Thymus (tissue), 11 donors: ENCODE results near the gene SLC9A8. TPM values are rescaled to one million over a fixed set of nuclear protein-coding genes. Genes with fewer than 3 reads are reported as not detected.

Experiments used
- DNase-seq, 9 donors: peaks; one replicate each; pipeline ENCODE4 v3.0.0-alpha.2; 2013; ENCODE audit warnings: low spot score in 9 of 9, low read depth in 6 of 9, missing footprints in 1 of 9
- H3K27ac ChIP-seq, 2 donors: one replicate each; pipeline ENCODE4 v1.5.1; 2013; ENCODE audit warnings: control low read depth in 1 of 2, low read depth in 1 of 2, low read length in 1 of 2, mild to moderate bottlenecking in 1 of 2, moderate library complexity in 1 of 2
- H3K27me3 ChIP-seq, 2 donors: one replicate each; pipeline ENCODE4 v1.5.1; 2013; ENCODE audit warnings: low read length in 1 of 2; ENCODE audit not compliant: control insufficient read depth in 2 of 2, insufficient read depth in 1 of 2
- H3K36me3 ChIP-seq, 2 donors: one replicate each; pipeline ENCODE4 v1.5.1; 2013; ENCODE audit warnings: low read length in 1 of 2, mild to moderate bottlenecking in 1 of 2, moderate library complexity in 1 of 2; ENCODE audit not compliant: control insufficient read depth in 2 of 2, insufficient read depth in 2 of 2
- H3K4me1 ChIP-seq, 2 donors: one replicate each; pipeline ENCODE4 v1.5.1; 2013; ENCODE audit warnings: low read length in 2 of 2; ENCODE audit not compliant: control insufficient read depth in 2 of 2, insufficient read depth in 2 of 2
- H3K4me3 ChIP-seq, 2 donors: one replicate each; pipeline ENCODE4 v1.5.1; 2013; ENCODE audit warnings: low read length in 2 of 2, control low read depth in 1 of 2, mild to moderate bottlenecking in 1 of 2
- H3K9me3 ChIP-seq, 2 donors: one replicate each; pipeline ENCODE4 v1.5.1; 2013; ENCODE audit warnings: low read length in 1 of 2, mild to moderate bottlenecking in 1 of 2; ENCODE audit not compliant: control insufficient read depth in 2 of 2, insufficient read depth in 1 of 2
- WGBS: extraction: QIAGEN DNeasy Blood & Tissue Kit; methylation state at CpG from one replicate; pipeline ENCODE4 v1.1.7; 2013; 5-methylcytosine and 5-hydroxymethylcytosine counted together
- polyA plus RNA-seq: library from polyadenylated mRNA; stranded (reverse); fragments of 200-250 nt; gene quantifications from one replicate; pipeline ENCODE4 v1.2.3, GENCODE V29; 2013
- total RNA-seq: library from RNA; stranded (reverse); fragments of 120-200 nt; gene quantifications from one replicate; pipeline ENCODE4 v1.2.4, GENCODE V29; 2013
- donor health status: healthy.

SLC9A8 gene
- total and polyA plus RNA-seq, 2 donors = 3.9 to 14.1 TPM

GRCh38 chr20:49833483-49833882 is 20.9 kb downstream of the SLC9A8 start:
- H3K9me3 ChIP-seq = no peaks in the 10 kb centered on the region
- no peaks in the 10 kb centered on the region for H3K4me1 ChIP-seq
- H3K27ac ChIP-seq = no peak overlapping the region
- DNase-seq = no peak
- peaks cover 8 to 32% of the 10 kb centered on the region in 2 donors for H3K36me3 ChIP-seq
- WGBS = 97% methylated on average over 4 of the region's 4 CpGs
- no peaks in the 10 kb centered on the region for H3K27me3 ChIP-seq
- H3K4me3 ChIP-seq = no peak overlapping the region

GRCh38 chr20:49835031-49835430 is 22.4 kb downstream of the SLC9A8 start:
- H3K27me3 ChIP-seq = no peaks in the 10 kb centered on the region
- H3K27ac ChIP-seq = no peak overlapping the region
- whole genome bisulfite sequencing = 95% methylated on average over 4 of the region's 4 CpGs
- H3K4me3 ChIP-seq = no peak overlapping the region
- no peaks in the 10 kb centered on the region for H3K9me3 ChIP-seq
- H3K36me3 ChIP-seq = peaks cover 2 to 22% of the 10 kb centered on the region in 2 donors
- no peaks in the 10 kb centered on the region for H3K4me1 ChIP-seq
- no peak for DNase-seq

- H3K9me3 ChIP-seq = no peaks in the 10 kb centered on the region
- H3K4me3 ChIP-seq = no peak overlapping the region
- no peaks in the 10 kb centered on the region for H3K27me3 ChIP-seq
- no peaks in the 10 kb centered on the region for H3K4me1 ChIP-seq
- 96% methylated on average over 8 of the region's 8 CpGs for WGBS
- no peak overlapping the region for H3K27ac ChIP-seq
- DNase-seq = no peak
- H3K36me3 ChIP-seq = peaks cover 7 to 17% of the 10 kb centered on the region in 2 donors
Measured at GRCh38 chr20:49838546-49838945, 25.9 kb downstream of the SLC9A8 start.

- peaks cover 9 to 24% of the 10 kb centered on the region in 2 donors for H3K36me3 ChIP-seq
- 63% methylated on average over 3 of the region's 3 CpGs for WGBS
- H3K4me3 ChIP-seq = no peak overlapping the region
- H3K9me3 ChIP-seq = no peaks in the 10 kb centered on the region
- no peak overlapping the region for H3K27ac ChIP-seq
- no peaks in the 10 kb centered on the region for H3K27me3 ChIP-seq
- H3K4me1 ChIP-seq = no peaks in the 10 kb centered on the region
- DNase-seq = no peak
Measured at GRCh38 chr20:49843139-49843538, 30.5 kb downstream of the SLC9A8 start.

GRCh38 chr20:49843770-49844380 is 31.2 kb downstream of the SLC9A8 start:
- H3K27ac ChIP-seq = no peak overlapping the region

GRCh38 chr20:49845060-49845459 is 32.4 kb downstream of the SLC9A8 start:
- no peak overlapping the region for H3K4me3 ChIP-seq
- no peaks in the 10 kb centered on the region for H3K4me1 ChIP-seq
- H3K9me3 ChIP-seq = no peaks in the 10 kb centered on the region
- 100% methylated on average over 1 of the region's 1 CpG for WGBS
- H3K36me3 ChIP-seq = peaks cover 26 to 37% of the 10 kb centered on the region in 2 donors
- no peak overlapping the region for H3K27ac ChIP-seq
- H3K27me3 ChIP-seq = no peaks in the 10 kb centered on the region
- no peak for DNase-seq

More at GRCh38 chr20:49843770-49844380, 31.2 kb downstream of the SLC9A8 start:
- 97% methylated on average over 4 of the region's 4 CpGs for WGBS
- Histone ChIP-seq H3K4me1 (no peaks in the 10 kb centered on the region), H3K9me3 (no peaks in the 10 kb centered on the region), H3K36me3 (peaks cover 15 to 27% of the 10 kb centered on the region in 2 donors), H3K27me3 (no peaks in the 10 kb centered on the region), H3K4me3 (no peak overlapping the region)
- no peak for DNase-seq

- peak; percentile 27 to 87 (median 54) for DNase-seq
- peaks cover 0 to 5% of the 10 kb centered on the region in 2 donors for H3K4me1 ChIP-seq
- H3K27ac ChIP-seq = no peak overlapping the region
- H3K9me3 ChIP-seq = no peaks in the 10 kb centered on the region
- no peak overlapping the region for H3K4me3 ChIP-seq
- H3K36me3 ChIP-seq = peaks cover 35 to 43% of the 10 kb centered on the region in 2 donors
- H3K27me3 ChIP-seq = no peaks in the 10 kb centered on the region
- 86% methylated on average over 6 of the region's 6 CpGs for WGBS
Measured at GRCh38 chr20:49846206-49846807, 33.7 kb downstream of the SLC9A8 start.

GRCh38 chr20:49850463-49851230 is 38.0 kb downstream of the SLC9A8 start:
- peaks cover 0 to 15% of the 10 kb centered on the region in 2 donors for H3K4me1 ChIP-seq
- no peak overlapping the region for H3K4me3 ChIP-seq
- no peaks in the 10 kb centered on the region for H3K9me3 ChIP-seq
- peak overlapping the region in 1 of 2 donors; percentile 47 for H3K27ac ChIP-seq
- H3K27me3 ChIP-seq = no peaks in the 10 kb centered on the region
- 93% methylated on average over 8 of the region's 8 CpGs for WGBS
- peaks cover 37 to 49% of the 10 kb centered on the region in 2 donors for H3K36me3 ChIP-seq
- no peak for DNase-seq

GRCh38 chr20:49851231-49851705 is 38.6 kb downstream of the SLC9A8 start:
- H3K4me3 ChIP-seq = no peak overlapping the region
- peaks cover 37 to 55% of the 10 kb centered on the region in 2 donors for H3K36me3 ChIP-seq
- WGBS = 93% methylated on average over 3 of the region's 3 CpGs
- no peaks in the 10 kb centered on the region for H3K27me3 ChIP-seq
- no peaks in the 10 kb centered on the region for H3K9me3 ChIP-seq
- DNase-seq = no peak
- H3K27ac ChIP-seq = peak overlapping the region; percentile 49 to 54
- peaks cover 0 to 15% of the 10 kb centered on the region in 2 donors for H3K4me1 ChIP-seq
